SK-N-SH (cell line): ENCODE results near the gene PAF1. TPM values are rescaled to one million over a fixed set of nuclear protein-coding genes. Genes with fewer than 3 reads are reported as not detected.

ENCODE experiments used
- CTCF ChIA-PET: fragments of 300-600, 350-600 bp; formaldehyde crosslinking; extraction: SDS; loops from one replicate; lab custom pipeline; 2021; lab: Yijun Ruan, JAX
- POLR2A ChIA-PET: fragments of 350-600 bp; sonication (Branson Sonifier 250); formaldehyde crosslinking; extraction: SDS; loops from one replicate; lab custom pipeline; 2020; ENCODE audit warnings: antibody characterized with exemption, inconsistent platforms; lab: Yijun Ruan, JAX
- DNase-seq: peaks from one replicate; pipeline ENCODE4 v3.0.0; 2012
- H2AFZ ChIP-seq: fragments of 200-600 bp; sonication (generic); 2 replicates; pipeline ENCODE4 v1.8.1; 2016; ENCODE audit warnings: antibody characterized with exemption, mild to moderate bottlenecking, low read depth
- H3F3A ChIP-seq: fragments of 200-600 bp; sonication (generic); replicated peaks from 2 replicates; pipeline ENCODE3; 2016; ENCODE audit warnings: antibody characterized with exemption, mild to moderate bottlenecking; ENCODE audit not compliant: insufficient read depth
- H3K27ac ChIP-seq, 2 experiments: fragments of 200-500 bp in 1 of 2; fragments of 200-600 bp in 1 of 2; sonication (Bioruptor generic) in 1 of 2; sonication (generic), shearing (Covaris generic) in 1 of 2; 2 replicates each; pipeline versions ENCODE4 v1.5.1 to v1.6.1; 2014 to 2016; ENCODE audit warnings: low read depth in 2 of 2, inconsistent platforms in 1 of 2, low read length in 1 of 2, mild to moderate bottlenecking in 1 of 2, mixed read lengths in 1 of 2
- H3K27me3 ChIP-seq: fragments of 200-600 bp; sonication (generic), shearing (Covaris generic); 2 replicates; pipeline ENCODE4 v1.6.1; 2016; ENCODE audit warnings: mixed run types; ENCODE audit not compliant: insufficient read depth
- H3K36me3 ChIP-seq, 2 experiments: fragments of 200-500 bp in 1 of 2; fragments of 200-600 bp in 1 of 2; sonication (Bioruptor generic) in 1 of 2; sonication (generic) in 1 of 2; replicated peaks in 1 of 2; 2 replicates each; pipeline versions ENCODE3 to v1.5.1; 2014 to 2016; ENCODE audit warnings: low read length in 1 of 2, mild to moderate bottlenecking in 1 of 2; ENCODE audit not compliant: insufficient read depth in 2 of 2, control insufficient read depth in 1 of 2
- H3K4me1 ChIP-seq, 2 experiments: fragments of 200-500 bp in 1 of 2; fragments of 200-600 bp in 1 of 2; sonication (Bioruptor generic) in 1 of 2; sonication (generic), shearing (Covaris generic) in 1 of 2; 2 replicates each; pipeline versions ENCODE4 v1.5.1 to v1.6.1; 2014 to 2016; ENCODE audit warnings: low read depth in 1 of 2, low read length in 1 of 2, mixed run types in 1 of 2; ENCODE audit not compliant: insufficient read depth in 2 of 2, control insufficient read depth in 1 of 2
- H3K4me2 ChIP-seq: fragments of 200-600 bp; sonication (generic), shearing (Covaris generic); 2 replicates; pipeline ENCODE4 v1.6.1; 2017; ENCODE audit warnings: mixed run types
- H3K4me3 ChIP-seq, 2 experiments: fragments of 200-500 bp in 1 of 2; fragments of 200-600 bp in 1 of 2; sonication (Bioruptor generic) in 1 of 2; sonication (generic), shearing (Covaris generic) in 1 of 2; 2 replicates each; pipeline versions ENCODE4 v1.5.1 to v1.8.1; 2014 to 2016; ENCODE audit warnings: low read depth in 2 of 2, inconsistent platforms in 1 of 2, low read length in 1 of 2, mild to moderate bottlenecking in 1 of 2, mixed read lengths in 1 of 2, moderate library complexity in 1 of 2
- H3K79me2 ChIP-seq: fragments of 200-600 bp; sonication (generic); 2 replicates; pipeline ENCODE4 v1.8.1; 2017; ENCODE audit warnings: mild to moderate bottlenecking; ENCODE audit not compliant: insufficient read depth
- H3K9ac ChIP-seq: fragments of 200-600 bp; sonication (generic); 2 replicates; pipeline ENCODE4 v1.6.1; 2017; ENCODE audit warnings: mixed run types
- H3K9me2 ChIP-seq: fragments of 200-600 bp; sonication (generic); 2 replicates; pipeline ENCODE4 v1.6.1; 2017; ENCODE audit warnings: mixed run types
- H3K9me3 ChIP-seq: fragments of 200-600 bp; sonication (generic); 2 replicates; pipeline ENCODE4 v1.6.1; 2017; ENCODE audit warnings: mixed run types, mild to moderate bottlenecking, moderate library complexity
- H4K20me1 ChIP-seq: fragments of 200-600 bp; sonication (generic); 2 replicates; pipeline ENCODE4 v1.6.1; 2017; ENCODE audit warnings: mild to moderate bottlenecking, mixed run types; ENCODE audit not compliant: insufficient read depth
- EZH2phosphoT487 ChIP-seq: fragments of 200-600 bp; sonication (generic); IDR thresholded peaks from 2 replicates; pipeline ENCODE4 v1.6.1; 2017; ENCODE audit warnings: low read depth, mixed run types, mild to moderate bottlenecking, antibody characterized with exemption, moderate library complexity, borderline replicate concordance
- FOSL2 ChIP-seq: IDR thresholded peaks from 2 replicates; pipeline ENCODE4 v1.4.0; 2012; ENCODE audit warnings: low read depth, mild to moderate bottlenecking, moderate library complexity, borderline replicate concordance
- FOXJ3 ChIP-seq: sonication (generic); formaldehyde crosslinking; IDR thresholded peaks from 2 replicates; pipeline ENCODE4 v1.5.1; 2020; ENCODE audit warnings: mild to moderate bottlenecking, missing genetic modification reagents
- GABPA ChIP-seq: IDR thresholded peaks from 2 replicates; pipeline ENCODE4 v1.4.0; 2012; ENCODE audit warnings: low read depth, mild to moderate bottlenecking
- GATA2 ChIP-seq: sonication (generic); formaldehyde crosslinking; IDR thresholded peaks from 2 replicates; pipeline ENCODE4 v1.5.0; 2020; ENCODE audit warnings: mild to moderate bottlenecking, missing genetic modification reagents
- JUND ChIP-seq: IDR thresholded peaks from 2 replicates; pipeline ENCODE4 v1.4.0; 2012
- MXI1 ChIP-seq: IDR thresholded peaks from 2 replicates; pipeline ENCODE4 v1.6.1; 2012; ENCODE audit warnings: mild to moderate bottlenecking, low read depth, low read length, improper control_type of control experiment
- NFIC ChIP-seq: IDR thresholded peaks from 2 replicates; pipeline ENCODE4 v1.4.0; 2012; ENCODE audit warnings: borderline replicate concordance
- POLR2AphosphoS5 ChIP-seq: IDR thresholded peaks from 2 replicates; pipeline ENCODE4 v1.6.1; 2012; ENCODE audit warnings: low read depth, low read length
- RAD21 ChIP-seq: IDR thresholded peaks from 2 replicates; pipeline ENCODE4 v1.6.1; 2012; ENCODE audit warnings: mild to moderate bottlenecking, low read length
- RFX5 ChIP-seq: IDR thresholded peaks from 2 replicates; pipeline ENCODE4 v1.6.1; 2012; ENCODE audit warnings: mild to moderate bottlenecking, improper control_type of control experiment, low read length
- SMC3 ChIP-seq: IDR thresholded peaks from 2 replicates; pipeline ENCODE4 v1.6.1; 2012; ENCODE audit warnings: low read depth, low read length, improper control_type of control experiment
- TAF1 ChIP-seq: IDR thresholded peaks from 2 replicates; pipeline ENCODE4 v1.6.1; 2012; ENCODE audit warnings: low read depth, mild to moderate bottlenecking, low read length, moderate library complexity, borderline replicate concordance
- TCF12 ChIP-seq: IDR thresholded peaks from 2 replicates; pipeline ENCODE4 v1.4.0; 2012
- YY1 ChIP-seq: IDR thresholded peaks from 2 replicates; pipeline ENCODE4 v1.4.0; 2012; ENCODE audit warnings: low read depth, mild to moderate bottlenecking
- WGBS: methylation state at CpG from one replicate; pipeline ENCODE4 v1.1.6; 2017; ENCODE audit warnings: low lambda C conversion rate; 5-methylcytosine and 5-hydroxymethylcytosine counted together
- polyA plus RNA-seq, 3 experiments: library from polyadenylated mRNA; depleted of rRNA; stranded (reverse); fragments of >200 nt; gene quantifications; 2 replicates each; pipeline ENCODE4 v1.2.3, GENCODE V29; 2012
- TF ChIP-seq, protein P1 (sequence below): fragments of 150-350 bp; IDR thresholded peaks from 2 replicates; pipeline ENCODE4 v1.6.1; 2017; ENCODE audit warnings: antibody characterized with exemption, low read length, low read depth, borderline replicate concordance
- TF ChIP-seq, protein P2 (sequence below): IDR thresholded peaks from 2 replicates; pipeline ENCODE4 v1.6.1; 2012; ENCODE audit warnings: mild to moderate bottlenecking, low read depth, low read length, moderate library complexity
- TF ChIP-seq, protein P3 (sequence below): IDR thresholded peaks from 2 replicates; pipeline ENCODE4 v1.4.0; 2012; ENCODE audit warnings: low read depth, borderline replicate concordance
- TF ChIP-seq, protein P4 (sequence below): IDR thresholded peaks from 2 replicates; pipeline ENCODE4 v1.4.0; 2012; ENCODE audit warnings: low read depth, borderline replicate concordance

PAF1 gene
- polyA plus RNA-seq, 1 of the 3 experiments (the other 2 are of a cell fraction) = 65.3 TPM

DNA sequence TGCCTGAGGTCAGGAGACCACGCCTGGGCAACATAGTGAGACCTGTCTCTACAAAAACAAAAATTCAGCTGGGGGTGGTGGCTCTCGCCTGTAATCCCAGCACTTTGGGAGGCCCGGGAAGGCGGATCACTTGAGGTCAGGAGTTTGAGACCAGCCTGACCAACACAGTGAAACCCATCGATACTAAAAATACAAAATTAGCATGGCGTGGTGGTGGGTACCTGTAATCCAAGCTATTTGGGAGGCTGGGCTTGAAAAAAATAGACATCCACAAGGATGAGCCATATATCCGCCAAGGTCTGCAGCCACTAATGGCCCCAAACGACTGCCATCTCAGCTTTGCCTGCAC is 41.7 kb upstream of the PAF1 start:
- TF ChIP-seq, protein P1, sequence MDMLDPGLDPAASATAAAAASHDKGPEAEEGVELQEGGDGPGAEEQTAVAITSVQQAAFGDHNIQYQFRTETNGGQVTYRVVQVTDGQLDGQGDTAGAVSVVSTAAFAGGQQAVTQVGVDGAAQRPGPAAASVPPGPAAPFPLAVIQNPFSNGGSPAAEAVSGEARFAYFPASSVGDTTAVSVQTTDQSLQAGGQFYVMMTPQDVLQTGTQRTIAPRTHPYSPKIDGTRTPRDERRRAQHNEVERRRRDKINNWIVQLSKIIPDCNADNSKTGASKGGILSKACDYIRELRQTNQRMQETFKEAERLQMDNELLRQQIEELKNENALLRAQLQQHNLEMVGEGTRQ = no peak
- TF ChIP-seq TAF1 = no peak
- TF ChIP-seq, protein P2, sequence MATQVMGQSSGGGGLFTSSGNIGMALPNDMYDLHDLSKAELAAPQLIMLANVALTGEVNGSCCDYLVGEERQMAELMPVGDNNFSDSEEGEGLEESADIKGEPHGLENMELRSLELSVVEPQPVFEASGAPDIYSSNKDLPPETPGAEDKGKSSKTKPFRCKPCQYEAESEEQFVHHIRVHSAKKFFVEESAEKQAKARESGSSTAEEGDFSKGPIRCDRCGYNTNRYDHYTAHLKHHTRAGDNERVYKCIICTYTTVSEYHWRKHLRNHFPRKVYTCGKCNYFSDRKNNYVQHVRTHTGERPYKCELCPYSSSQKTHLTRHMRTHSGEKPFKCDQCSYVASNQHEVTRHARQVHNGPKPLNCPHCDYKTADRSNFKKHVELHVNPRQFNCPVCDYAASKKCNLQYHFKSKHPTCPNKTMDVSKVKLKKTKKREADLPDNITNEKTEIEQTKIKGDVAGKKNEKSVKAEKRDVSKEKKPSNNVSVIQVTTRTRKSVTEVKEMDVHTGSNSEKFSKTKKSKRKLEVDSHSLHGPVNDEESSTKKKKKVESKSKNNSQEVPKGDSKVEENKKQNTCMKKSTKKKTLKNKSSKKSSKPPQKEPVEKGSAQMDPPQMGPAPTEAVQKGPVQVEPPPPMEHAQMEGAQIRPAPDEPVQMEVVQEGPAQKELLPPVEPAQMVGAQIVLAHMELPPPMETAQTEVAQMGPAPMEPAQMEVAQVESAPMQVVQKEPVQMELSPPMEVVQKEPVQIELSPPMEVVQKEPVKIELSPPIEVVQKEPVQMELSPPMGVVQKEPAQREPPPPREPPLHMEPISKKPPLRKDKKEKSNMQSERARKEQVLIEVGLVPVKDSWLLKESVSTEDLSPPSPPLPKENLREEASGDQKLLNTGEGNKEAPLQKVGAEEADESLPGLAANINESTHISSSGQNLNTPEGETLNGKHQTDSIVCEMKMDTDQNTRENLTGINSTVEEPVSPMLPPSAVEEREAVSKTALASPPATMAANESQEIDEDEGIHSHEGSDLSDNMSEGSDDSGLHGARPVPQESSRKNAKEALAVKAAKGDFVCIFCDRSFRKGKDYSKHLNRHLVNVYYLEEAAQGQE = no peak
- no peak for TF ChIP-seq FOSL2
- TF ChIP-seq EZH2phosphoT487 = no peak
- TF ChIP-seq GATA2 (CRISPR knock-in tag) = no peak
- no peak for TF ChIP-seq TCF12
- TF ChIP-seq, protein P3, sequence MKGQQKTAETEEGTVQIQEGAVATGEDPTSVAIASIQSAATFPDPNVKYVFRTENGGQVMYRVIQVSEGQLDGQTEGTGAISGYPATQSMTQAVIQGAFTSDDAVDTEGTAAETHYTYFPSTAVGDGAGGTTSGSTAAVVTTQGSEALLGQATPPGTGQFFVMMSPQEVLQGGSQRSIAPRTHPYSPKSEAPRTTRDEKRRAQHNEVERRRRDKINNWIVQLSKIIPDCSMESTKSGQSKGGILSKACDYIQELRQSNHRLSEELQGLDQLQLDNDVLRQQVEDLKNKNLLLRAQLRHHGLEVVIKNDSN = no peak
- no peak for TF ChIP-seq YY1
- no peak for TF ChIP-seq RAD21
- TF ChIP-seq RFX5 = no peak
- TF ChIP-seq MXI1 = no peak
- TF ChIP-seq GABPA = no peak
- TF ChIP-seq, protein P4, sequence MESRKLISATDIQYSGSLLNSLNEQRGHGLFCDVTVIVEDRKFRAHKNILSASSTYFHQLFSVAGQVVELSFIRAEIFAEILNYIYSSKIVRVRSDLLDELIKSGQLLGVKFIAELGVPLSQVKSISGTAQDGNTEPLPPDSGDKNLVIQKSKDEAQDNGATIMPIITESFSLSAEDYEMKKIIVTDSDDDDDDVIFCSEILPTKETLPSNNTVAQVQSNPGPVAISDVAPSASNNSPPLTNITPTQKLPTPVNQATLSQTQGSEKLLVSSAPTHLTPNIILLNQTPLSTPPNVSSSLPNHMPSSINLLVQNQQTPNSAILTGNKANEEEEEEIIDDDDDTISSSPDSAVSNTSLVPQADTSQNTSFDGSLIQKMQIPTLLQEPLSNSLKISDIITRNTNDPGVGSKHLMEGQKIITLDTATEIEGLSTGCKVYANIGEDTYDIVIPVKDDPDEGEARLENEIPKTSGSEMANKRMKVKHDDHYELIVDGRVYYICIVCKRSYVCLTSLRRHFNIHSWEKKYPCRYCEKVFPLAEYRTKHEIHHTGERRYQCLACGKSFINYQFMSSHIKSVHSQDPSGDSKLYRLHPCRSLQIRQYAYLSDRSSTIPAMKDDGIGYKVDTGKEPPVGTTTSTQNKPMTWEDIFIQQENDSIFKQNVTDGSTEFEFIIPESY = no peak
- TF ChIP-seq FOXJ3 (CRISPR knock-in tag) = no peak
- TF ChIP-seq NFIC = no peak
- no peak for TF ChIP-seq POLR2AphosphoS5
- no peak for TF ChIP-seq SMC3
- no peak for TF ChIP-seq JUND

More for the DNA sequence above, 41.7 kb upstream of the PAF1 start:
- H3K9me2 ChIP-seq = no peaks in the 10 kb centered on the region
- H4K20me1 ChIP-seq = peaks cover 14% of the 10 kb centered on the region
- POLR2A ChIA-PET = interaction anchor here (0.6 to 0.9 kb wide), 2 partner anchors 19 to 21 kb away, joined by 3 to 5 read pairs; no protein-coding TSS in a partner anchor
- H3K27ac ChIP-seq = peak overlapping the region in 1 of 2 experiments; percentile 92; a peak in 1 of 4 replicates
- peaks cover 67% of the 10 kb centered on the region for H3F3A ChIP-seq
- H3K9me3 ChIP-seq = no peaks in the 10 kb centered on the region
- H2AFZ ChIP-seq = no peak overlapping the region
- whole genome bisulfite sequencing = 91% methylated on average over 8 of the region's 8 CpGs
- peaks cover 23 to 33% of the 10 kb centered on the region in 2 experiments; a peak in 3 of 4 replicates for H3K4me1 ChIP-seq
- H3K4me2 ChIP-seq = no peak overlapping the region
- H3K79me2 ChIP-seq = peaks cover 25% of the 10 kb centered on the region
- no peaks in the 10 kb centered on the region for H3K27me3 ChIP-seq
- H3K4me3 ChIP-seq = no peak overlapping the region
- DNase-seq = no peak
- no peak overlapping the region for H3K9ac ChIP-seq
- peaks cover 21 to 33% of the 10 kb centered on the region in 2 experiments for H3K36me3 ChIP-seq
- CTCF ChIA-PET = interaction anchor here (0.9 to 1.2 kb wide), 5 partner anchors 8 to 36 kb away, joined by 3 to 4 read pairs (median 3); partner anchors contain the start of gene PLEKHG2
